Measurements from ENCODE around the gene FUT7. TPM values are rescaled to one million over a fixed set of nuclear protein-coding genes. Genes with fewer than 3 reads are reported as not detected.

The FUT7 gene
- total RNA-seq, 1 donor from 2014 or later, result 0.20 TPM

DNA sequence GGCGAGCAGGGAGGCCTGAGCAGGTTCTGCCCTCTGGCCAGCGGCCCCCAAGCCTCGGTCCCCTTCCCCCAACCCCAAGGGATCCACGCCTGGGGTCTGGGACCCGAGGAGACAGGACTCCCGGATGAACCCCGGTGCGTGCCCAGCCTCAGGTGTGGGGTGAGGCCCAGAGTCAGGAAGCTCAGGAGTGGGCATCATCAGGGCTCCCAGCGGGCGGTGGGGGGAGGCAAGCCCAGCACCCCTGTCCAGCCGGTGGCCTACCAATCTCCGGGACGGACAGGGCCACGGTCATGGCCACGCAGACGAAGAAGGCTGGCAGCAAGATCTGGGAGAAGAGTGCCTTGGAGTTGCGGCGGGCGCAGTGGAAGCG, 18.3 kb downstream of the FUT7 start:
- Mint-ChIP-seq H3K36me3 (ENCODE audit: unreplicated experiment) (no peaks in the 10 kb centered on the region), H3K27me3 (ENCODE audit: unreplicated experiment) (peaks cover 4% of the 10 kb centered on the region), H3K9me3 (ENCODE audit: unreplicated experiment) (peaks cover 1% of the 10 kb centered on the region), H3K4me1 (ENCODE audit: low read depth, unreplicated experiment) (no peaks in the 10 kb centered on the region), H3K27ac (ENCODE audit: unreplicated experiment) (no peak overlapping the region), H3K4me3 (ENCODE audit: unreplicated experiment) (no peak overlapping the region)
- no peak for DNase-seq
- TF ChIP-seq, protein P1, sequence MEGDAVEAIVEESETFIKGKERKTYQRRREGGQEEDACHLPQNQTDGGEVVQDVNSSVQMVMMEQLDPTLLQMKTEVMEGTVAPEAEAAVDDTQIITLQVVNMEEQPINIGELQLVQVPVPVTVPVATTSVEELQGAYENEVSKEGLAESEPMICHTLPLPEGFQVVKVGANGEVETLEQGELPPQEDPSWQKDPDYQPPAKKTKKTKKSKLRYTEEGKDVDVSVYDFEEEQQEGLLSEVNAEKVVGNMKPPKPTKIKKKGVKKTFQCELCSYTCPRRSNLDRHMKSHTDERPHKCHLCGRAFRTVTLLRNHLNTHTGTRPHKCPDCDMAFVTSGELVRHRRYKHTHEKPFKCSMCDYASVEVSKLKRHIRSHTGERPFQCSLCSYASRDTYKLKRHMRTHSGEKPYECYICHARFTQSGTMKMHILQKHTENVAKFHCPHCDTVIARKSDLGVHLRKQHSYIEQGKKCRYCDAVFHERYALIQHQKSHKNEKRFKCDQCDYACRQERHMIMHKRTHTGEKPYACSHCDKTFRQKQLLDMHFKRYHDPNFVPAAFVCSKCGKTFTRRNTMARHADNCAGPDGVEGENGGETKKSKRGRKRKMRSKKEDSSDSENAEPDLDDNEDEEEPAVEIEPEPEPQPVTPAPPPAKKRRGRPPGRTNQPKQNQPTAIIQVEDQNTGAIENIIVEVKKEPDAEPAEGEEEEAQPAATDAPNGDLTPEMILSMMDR (IDR thresholded peaks at IDR 0.05; ENCODE audit: partially characterized antibody, unreplicated experiment), result no peak

DNA sequence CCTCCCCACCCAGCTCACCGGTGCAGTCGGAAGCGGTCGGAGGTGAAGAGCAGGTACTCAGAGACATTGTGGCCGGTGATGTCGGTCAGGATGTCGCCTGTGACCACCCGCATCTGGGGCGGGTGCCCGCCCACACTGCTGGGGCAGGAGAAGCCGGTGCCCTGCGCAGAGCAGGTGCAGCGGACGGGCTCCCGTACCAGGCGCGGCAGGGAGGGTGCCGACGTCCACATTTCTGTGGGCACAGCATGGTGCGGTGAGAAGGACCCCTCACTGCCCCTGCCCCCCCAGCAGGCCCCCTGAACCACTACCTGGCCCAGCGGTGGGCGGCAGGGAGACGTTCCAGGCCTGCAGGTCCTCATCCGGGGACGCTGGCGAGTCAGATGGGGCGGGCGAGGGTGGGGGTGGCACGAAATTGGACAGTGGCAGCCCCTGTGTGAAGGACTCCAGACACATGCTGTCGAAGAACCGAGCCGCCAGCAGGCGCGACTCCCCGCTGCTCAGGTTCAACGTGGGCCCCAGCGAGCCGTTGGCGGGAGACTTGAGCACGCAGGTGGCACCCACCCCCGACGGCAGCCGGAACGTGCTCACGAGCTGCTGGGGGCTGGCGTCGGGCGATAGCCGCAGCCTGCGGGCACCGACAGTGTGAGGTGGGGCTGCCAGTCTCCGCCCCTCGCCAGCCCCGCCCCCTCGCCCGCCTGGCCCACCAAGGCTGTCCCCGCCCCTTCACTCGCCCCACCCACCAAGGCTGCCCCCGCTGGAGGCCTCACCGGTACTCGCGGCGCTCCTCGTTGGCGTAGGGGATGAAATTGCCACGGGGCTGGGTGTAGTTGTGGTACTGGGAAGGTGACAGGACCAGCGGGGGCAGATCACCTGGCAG, 19.0 kb downstream of the FUT7 start:
- DNase-seq, result no peak
- H3K4me1 Mint-ChIP-seq (ENCODE audit: low read depth, unreplicated experiment), result no peaks in the 10 kb centered on the region
- H3K36me3 Mint-ChIP-seq (ENCODE audit: unreplicated experiment), result no peaks in the 10 kb centered on the region
- H3K4me3 Mint-ChIP-seq (ENCODE audit: unreplicated experiment), result no peak overlapping the region
- peaks cover 4% of the 10 kb centered on the region for H3K27me3 Mint-ChIP-seq (ENCODE audit: unreplicated experiment)
- TF ChIP-seq, protein P1 (IDR thresholded peaks at IDR 0.05; ENCODE audit: partially characterized antibody, unreplicated experiment), result no peak
- peaks cover 1% of the 10 kb centered on the region for H3K9me3 Mint-ChIP-seq (ENCODE audit: unreplicated experiment)
- no peak overlapping the region for H3K27ac Mint-ChIP-seq (ENCODE audit: unreplicated experiment)

DNA sequence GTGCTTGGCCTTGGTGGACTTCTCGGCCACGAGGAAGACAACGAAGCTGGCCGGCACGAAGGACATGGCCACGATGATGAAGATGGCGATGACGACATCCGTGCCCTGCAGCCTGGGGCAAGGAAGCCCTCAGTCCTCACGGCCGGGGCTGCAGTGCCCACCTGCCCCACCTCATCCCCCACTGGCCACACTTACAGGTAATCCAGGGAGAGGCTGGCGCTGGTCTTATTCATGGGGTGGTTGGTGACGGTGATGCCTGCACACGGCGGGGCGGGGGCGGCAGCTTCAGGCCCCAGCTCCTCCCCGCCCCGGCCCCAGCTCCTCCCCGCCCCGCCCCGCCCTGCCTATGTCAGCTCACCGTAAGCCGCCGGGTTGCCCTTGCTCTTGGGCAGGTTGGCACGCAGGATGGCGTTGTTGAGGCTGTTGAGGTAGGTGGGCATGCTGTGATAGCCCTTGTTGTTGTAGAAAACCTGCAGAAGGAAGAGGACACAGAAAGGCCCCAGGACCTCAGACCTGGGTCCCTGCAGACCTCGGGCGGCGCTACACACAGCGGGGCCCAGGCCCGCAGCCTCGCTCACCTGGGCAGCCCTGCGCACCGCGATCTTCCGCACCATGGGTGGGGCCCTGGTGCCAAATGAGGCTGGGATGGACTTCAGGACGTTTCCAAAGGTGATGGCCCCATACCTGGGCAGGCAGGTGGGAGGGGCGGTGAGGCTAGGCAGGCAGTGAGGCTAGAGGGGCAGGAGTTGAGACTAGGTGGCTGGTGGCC, 19.8 kb downstream of the FUT7 start:
- Mint-ChIP-seq H3K9me3 (ENCODE audit: unreplicated experiment) (peaks cover 1% of the 10 kb centered on the region), H3K4me3 (ENCODE audit: unreplicated experiment) (no peak overlapping the region), H3K36me3 (ENCODE audit: unreplicated experiment) (no peaks in the 10 kb centered on the region), H3K27me3 (ENCODE audit: unreplicated experiment) (peaks cover 3% of the 10 kb centered on the region), H3K4me1 (ENCODE audit: low read depth, unreplicated experiment) (no peaks in the 10 kb centered on the region), H3K27ac (ENCODE audit: unreplicated experiment) (no peak overlapping the region)
- no peak for DNase-seq
- TF ChIP-seq, protein P1 (IDR thresholded peaks at IDR 0.05; ENCODE audit: partially characterized antibody, unreplicated experiment), result no peak

DNA sequence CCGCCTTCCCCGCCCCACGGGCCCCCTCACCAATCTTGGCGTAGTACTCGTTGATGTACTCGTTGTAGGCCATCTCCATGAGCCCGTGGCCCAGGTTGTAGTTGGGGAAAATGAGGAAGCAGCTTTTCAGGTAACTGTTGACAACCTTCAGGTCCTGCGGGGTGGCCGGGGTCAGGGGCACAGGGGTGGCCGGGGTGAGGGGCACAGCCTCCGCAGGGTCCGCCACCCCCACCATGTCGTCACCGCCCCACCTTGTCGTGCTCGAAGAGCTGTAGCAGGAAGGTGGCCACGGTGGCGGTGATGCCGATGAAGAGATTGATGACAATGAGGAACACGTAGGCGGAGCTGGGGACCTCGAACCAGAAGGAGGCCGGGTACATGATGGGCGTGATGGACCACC, 20.7 kb downstream of the FUT7 start:
- H3K27me3 Mint-ChIP-seq (ENCODE audit: unreplicated experiment), result peaks cover under 1% of the 10 kb centered on the region
- DNase-seq, result no peak
- TF ChIP-seq, protein P1 (IDR thresholded peaks at IDR 0.05; ENCODE audit: partially characterized antibody, unreplicated experiment), result no peak
- H3K4me3 Mint-ChIP-seq (ENCODE audit: unreplicated experiment), result no peak overlapping the region
- peaks cover under 1% of the 10 kb centered on the region for H3K4me1 Mint-ChIP-seq (ENCODE audit: low read depth, unreplicated experiment)
- peaks cover 1% of the 10 kb centered on the region for H3K9me3 Mint-ChIP-seq (ENCODE audit: unreplicated experiment)
- no peak overlapping the region for H3K27ac Mint-ChIP-seq (ENCODE audit: unreplicated experiment)
- no peaks in the 10 kb centered on the region for H3K36me3 Mint-ChIP-seq (ENCODE audit: unreplicated experiment)
